ENCODE data around the gene ACTG1.
A peak's percentile ranks its signal among the peaks of the same experiment; 100 is the strongest.

Gene ACTG1

DNA sequence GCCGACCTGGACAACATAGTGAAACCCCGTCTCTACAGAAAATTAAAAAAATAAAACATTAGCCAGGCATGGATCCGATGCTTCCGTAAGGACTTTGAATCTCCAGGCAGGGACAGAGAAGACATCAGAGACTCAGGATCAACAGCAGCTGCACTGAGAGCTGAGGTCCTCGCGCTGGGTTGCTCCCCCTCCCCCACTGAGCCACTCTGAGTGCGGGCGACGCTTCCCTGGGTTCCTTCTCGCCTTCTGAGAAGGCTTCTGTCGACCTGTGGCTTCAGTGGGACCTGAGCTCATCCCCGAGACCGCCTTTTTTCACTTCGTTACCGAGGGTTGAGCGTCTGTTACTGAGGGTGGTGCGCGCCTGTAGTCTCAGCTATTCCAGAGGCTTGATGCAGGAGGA, 20.4 kb downstream of the ACTG1 start:
- TF ChIP-seq CTCF (IDR thresholded peaks at IDR 0.05; ENCODE audit: borderline replicate concordance, insufficient read depth, low read depth, low read length), result no peak
- H3K4me3 ChIP-seq (ENCODE audit: low read depth, low read length), result no peak overlapping the region

GRCh38 chr17:81491761-81492160, 20.8 kb downstream of the ACTG1 start:
- TF ChIP-seq CTCF (IDR thresholded peaks at IDR 0.05; ENCODE audit: borderline replicate concordance, insufficient read depth, low read depth, low read length), result no peak
- H3K4me3 ChIP-seq (ENCODE audit: low read depth, low read length), result no peak overlapping the region

DNA sequence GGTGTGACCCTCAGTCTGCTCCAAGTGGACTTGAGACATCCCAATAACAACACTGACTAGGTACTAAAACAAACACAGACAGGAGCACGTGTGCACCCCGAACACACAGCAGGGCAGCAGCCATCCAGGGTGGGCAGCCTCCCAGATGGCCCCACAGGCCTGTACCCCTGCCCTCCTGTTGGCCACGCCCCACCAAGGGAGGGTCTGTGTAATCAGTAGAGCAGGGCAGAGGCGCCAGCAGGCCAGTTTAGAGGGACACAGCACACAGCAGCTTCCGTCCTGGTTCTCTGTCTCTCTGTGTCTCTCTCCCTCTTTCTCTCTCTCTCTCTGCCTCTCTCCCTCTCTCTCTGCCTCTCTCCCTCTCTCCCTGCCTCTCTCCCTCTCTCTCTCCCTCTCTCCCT, 21.4 kb downstream of the ACTG1 start:
- no peak overlapping the region for H3K4me3 ChIP-seq (ENCODE audit: low read depth, low read length)
- no peak for TF ChIP-seq CTCF (IDR thresholded peaks at IDR 0.05; ENCODE audit: borderline replicate concordance, insufficient read depth, low read depth, low read length)

DNA sequence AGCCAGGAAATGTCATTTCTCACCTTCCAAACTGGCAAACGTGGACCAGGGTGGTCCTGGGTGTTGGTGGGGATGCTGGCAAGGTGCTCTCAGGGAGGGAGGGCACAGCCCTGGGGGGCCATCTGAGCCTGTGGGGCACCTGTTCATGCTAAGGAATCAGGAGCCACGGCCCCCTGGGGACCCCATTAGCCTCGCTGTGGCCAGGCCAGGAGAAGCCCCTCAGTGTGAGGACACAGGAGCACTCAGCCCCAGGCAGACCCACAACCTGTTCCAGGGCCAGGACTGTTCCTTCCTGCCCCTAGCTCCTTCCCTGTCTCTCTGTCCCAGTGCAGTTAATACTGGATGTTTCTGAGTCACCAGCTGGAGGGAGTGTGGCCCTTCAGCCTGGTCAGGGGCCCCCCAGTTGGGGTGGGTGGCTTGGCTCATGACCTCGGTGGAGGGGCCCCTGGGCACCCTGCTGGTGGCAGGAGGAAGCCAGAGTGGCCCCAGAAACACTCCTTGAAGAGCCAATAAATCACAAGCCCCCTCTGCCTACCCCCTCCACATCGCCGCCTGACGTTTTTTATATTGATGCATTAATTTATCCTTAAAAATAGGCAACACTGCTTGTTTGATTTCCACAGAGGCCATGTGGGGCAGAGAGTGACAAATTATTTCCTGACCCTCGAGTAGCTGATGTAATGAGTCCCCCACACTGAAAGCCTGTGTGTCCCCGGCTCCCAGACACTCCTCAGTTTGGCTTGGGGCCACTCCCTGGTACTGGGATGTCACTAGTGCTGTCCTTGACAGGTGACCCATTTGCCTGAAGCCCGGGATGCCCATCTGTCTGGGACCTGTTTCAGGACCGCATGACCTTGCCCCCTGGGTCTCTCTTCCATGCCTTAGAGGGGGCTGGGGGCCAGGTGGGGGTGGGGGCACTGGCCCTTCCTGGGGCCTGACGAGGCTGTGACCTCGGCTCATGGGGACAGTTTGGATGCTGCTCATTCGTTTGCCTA, 22.3 kb downstream of the ACTG1 start:
- TF ChIP-seq CTCF (IDR thresholded peaks at IDR 0.05; ENCODE audit: borderline replicate concordance, insufficient read depth, low read depth, low read length), result no peak
- no peak overlapping the region for H3K4me3 ChIP-seq (ENCODE audit: low read depth, low read length)

GRCh38 chr17:81489012-81489997, 23.3 kb downstream of the ACTG1 start:
- no peak for TF ChIP-seq CTCF (IDR thresholded peaks at IDR 0.05; ENCODE audit: borderline replicate concordance, insufficient read depth, low read depth, low read length)
- H3K4me3 ChIP-seq (ENCODE audit: low read depth, low read length), result no peak overlapping the region

DNA sequence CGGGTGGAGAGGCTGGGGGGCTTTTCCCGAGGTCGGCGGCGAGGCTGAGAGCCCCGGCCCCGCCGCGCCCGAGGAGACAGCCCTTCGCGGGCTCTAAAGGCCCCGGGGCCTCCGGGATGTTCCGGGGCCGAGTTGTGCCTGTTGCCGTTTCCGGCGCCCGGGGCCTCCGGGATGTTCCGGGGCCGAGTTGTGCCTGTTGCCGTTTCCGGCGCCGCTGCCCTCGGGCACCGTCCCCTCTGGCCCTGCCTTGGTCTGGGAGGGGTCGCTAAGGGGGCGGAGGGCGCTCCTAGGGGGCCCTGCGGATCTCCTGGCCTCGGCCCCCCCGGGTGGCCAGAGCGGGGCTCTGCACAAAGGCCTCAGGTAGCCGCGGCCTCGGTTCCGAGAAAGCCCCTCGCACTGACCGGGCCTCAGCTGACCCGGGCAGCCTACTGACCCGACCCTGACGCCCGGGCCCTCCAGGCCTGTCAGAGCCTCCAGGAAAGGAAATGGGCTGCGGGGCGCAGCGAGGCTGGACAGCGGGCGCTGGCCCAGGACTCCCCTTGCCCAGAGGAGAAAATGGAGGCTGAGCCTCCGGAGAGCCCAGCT, 24.2 kb downstream of the ACTG1 start:
- H3K4me3 ChIP-seq (ENCODE audit: low read depth, low read length), result peak overlapping the region; percentile 60
- TF ChIP-seq CTCF (IDR thresholded peaks at IDR 0.05; ENCODE audit: borderline replicate concordance, insufficient read depth, low read depth, low read length), result no peak

All from GM12875 (cell line).